ENCODE results near the gene TM9SF4. TPM values are rescaled to one million over a fixed set of nuclear protein-coding genes. Genes with fewer than 3 reads are reported as not detected.

TM9SF4 gene
- total and polyA plus RNA-seq, 2 of the 8 experiments (the other 6 are each of a cell fraction or from before 2014, with no cell fraction given), result 38.4 to 68.7 TPM

DNA sequence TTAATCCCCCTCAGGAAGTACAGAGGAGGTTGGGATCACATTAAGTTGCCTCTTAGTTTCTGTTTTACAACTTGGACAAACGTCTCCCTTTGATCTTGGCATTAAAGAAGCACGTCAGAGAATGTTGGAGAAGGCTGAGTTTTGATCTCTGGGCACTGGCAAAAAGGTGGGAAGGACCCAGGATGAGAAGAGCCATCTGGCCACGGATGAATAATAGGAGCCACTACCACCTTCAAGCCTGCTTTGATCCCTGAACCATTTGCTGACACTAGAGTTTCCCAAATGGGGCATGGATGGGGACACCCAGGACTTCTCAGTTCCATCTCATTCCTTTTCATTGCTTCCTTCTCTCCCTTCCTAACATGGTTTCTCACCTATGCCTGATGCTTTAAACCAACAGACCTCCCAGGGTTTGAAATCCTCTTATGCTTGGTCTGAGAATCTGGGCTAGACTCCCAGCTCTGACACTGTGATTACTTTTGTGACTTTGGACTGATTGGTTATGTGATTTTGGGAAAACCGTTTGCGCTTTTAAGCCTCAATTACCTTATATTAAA lies 5.8 kb downstream of the TM9SF4 start:
- no peak overlapping the region for H3K23ac ChIP-seq (ENCODE audit: insufficient read length)
- H3K18ac ChIP-seq (ENCODE audit: extremely low read depth, low read length), result no peak overlapping the region
- H4K20me1 ChIP-seq (replicated peaks in 1 of 2; ENCODE audit: control insufficient read depth in 1 of 2, insufficient read depth in 2 of 2, low read length in 2 of 2), result peaks cover 4 to 19% of the 10 kb centered on the region in 2 experiments
- H4K91ac ChIP-seq (replicated peaks; ENCODE audit: insufficient read length, low read length), result no peak overlapping the region
- no peak overlapping the region for H3K14ac ChIP-seq (ENCODE audit: insufficient read length)
- WGBS, 2 experiments (ENCODE audit: extremely low coverage in 1 of 2, insufficient coverage in 1 of 2, insufficient read length in 1 of 2, insufficient replicate concordance in 2 of 2, low coverage in 1 of 2, low lambda C conversion rate in 2 of 2, missing lambda C conversion rate in 1 of 2), result 86% methylated on average over 5 of the region's 5 CpGs; no CpG with 5 or more reads in 1 of the 2 experiments
- ChIA-PET POLR2A (ENCODE audit: partially characterized antibody) (interaction anchor here (1.6 kb wide), 1 partner anchor 25 kb away, joined by 4 read pairs; no protein-coding TSS in a partner anchor), CTCF (ENCODE audit: partially characterized antibody) (interaction anchor here (0.6 kb wide), 2 partner anchors 86 to 1496 kb away, joined by 3 to 4 read pairs; no protein-coding TSS in a partner anchor)
- peaks cover 14% of the 10 kb centered on the region for H3K79me1 ChIP-seq (ENCODE audit: low read depth, low read length)
- no peak overlapping the region for H2BK120ac ChIP-seq (replicated peaks; ENCODE audit: low read depth, low read length)
- H2BK20ac ChIP-seq (ENCODE audit: low read length), result no peak overlapping the region
- peaks cover 0 to 96% of the 10 kb centered on the region in 2 experiments for H3K79me2 ChIP-seq (ENCODE audit: control insufficient read depth in 1 of 2, insufficient read depth in 2 of 2, low read length in 2 of 2)
- H3K4me2 ChIP-seq (ENCODE audit: insufficient read depth in 1 of 2, low read depth in 2 of 2, low read length in 2 of 2), result no peak overlapping the region
- no peak overlapping the region for H2AK5ac ChIP-seq (ENCODE audit: low read depth, low read length)
- H3K9me3 ChIP-seq (ENCODE audit: insufficient read depth in 2 of 2, low read depth in 1 of 2, low read length in 1 of 2), result no peaks in the 10 kb centered on the region
- H3K4ac ChIP-seq (replicated peaks; ENCODE audit: insufficient read length, low read depth, low read length), result no peak overlapping the region
- H3K4me1 ChIP-seq (replicated peaks in 1 of 4; ENCODE audit: control insufficient read depth in 3 of 4, insufficient read depth in 4 of 4, low read length in 3 of 4), result peaks cover 2 to 6% (median 4%) of the 10 kb centered on the region in 4 experiments; a peak in 6 of 7 replicates
- H2AFZ ChIP-seq (ENCODE audit: low read length), result no peak overlapping the region
- no peak overlapping the region for H3K4me3 ChIP-seq (ENCODE audit: extremely low read depth in 1 of 4, insufficient read depth in 2 of 4, low read depth in 3 of 4, low read length in 4 of 4)
- no peak overlapping the region for H3K27ac ChIP-seq (ENCODE audit: low read depth, low read length)
- H3K9ac ChIP-seq (replicated peaks in 1 of 4; ENCODE audit: extremely low read depth in 1 of 4, low read depth in 3 of 4, low read length in 3 of 4), result no peak overlapping the region
- no peak overlapping the region for H2BK15ac ChIP-seq (ENCODE audit: low read length)
- H3K23me2 ChIP-seq (ENCODE audit: low read depth, low read length), result peaks cover under 1% of the 10 kb centered on the region; the same call in 1 of the 2 replicates
- no peak for DNase-seq (ENCODE audit: low read depth in 1 of 2, low spot score in 2 of 2)
- H3K27me3 ChIP-seq (replicated peaks in 1 of 4; ENCODE audit: control insufficient read depth in 3 of 4, extremely low read depth in 1 of 4, insufficient read depth in 3 of 4, low read length in 3 of 4), result no peaks in the 10 kb centered on the region
- no peak overlapping the region for H2BK12ac ChIP-seq (ENCODE audit: low read depth, low read length)
- no peak overlapping the region for H4K8ac ChIP-seq (ENCODE audit: extremely low read depth, insufficient read depth, low read length)
- peaks cover 0 to 4% (median 0%) of the 10 kb centered on the region in 4 experiments; a peak in 2 of 8 replicates for H3K36me3 ChIP-seq (ENCODE audit: control insufficient read depth in 2 of 4, insufficient read depth in 4 of 4, low read length in 3 of 4)
- H3K56ac ChIP-seq (replicated peaks; ENCODE audit: insufficient read length, low read depth, low read length), result no peak overlapping the region
- no peak overlapping the region for H2BK5ac ChIP-seq (ENCODE audit: low read depth, low read length)
- H4K5ac ChIP-seq (ENCODE audit: insufficient read length, low read depth, low read length), result no peak overlapping the region
- FAIRE-seq, result no peak
- no peak for TF ChIP-seq SIX5 (IDR thresholded peaks at IDR 0.05; ENCODE audit: low read depth, low read length)
- TF ChIP-seq JUND (IDR thresholded peaks at IDR 0.05; ENCODE audit: low read length), result no peak
- no peak for TF ChIP-seq SUZ12 (IDR thresholded peaks at IDR 0.05; ENCODE audit: low read length)
- TF ChIP-seq, protein P1, sequence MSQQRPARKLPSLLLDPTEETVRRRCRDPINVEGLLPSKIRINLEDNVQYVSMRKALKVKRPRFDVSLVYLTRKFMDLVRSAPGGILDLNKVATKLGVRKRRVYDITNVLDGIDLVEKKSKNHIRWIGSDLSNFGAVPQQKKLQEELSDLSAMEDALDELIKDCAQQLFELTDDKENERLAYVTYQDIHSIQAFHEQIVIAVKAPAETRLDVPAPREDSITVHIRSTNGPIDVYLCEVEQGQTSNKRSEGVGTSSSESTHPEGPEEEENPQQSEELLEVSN (IDR thresholded peaks at IDR 0.05), result no peak
- no peak for TF ChIP-seq ASH2L (IDR thresholded peaks at IDR 0.05; ENCODE audit: low read length)
- TF ChIP-seq KDM4A (IDR thresholded peaks at IDR 0.05; ENCODE audit: low read depth, low read length, severe bottlenecking), result no peak
- no peak for TF ChIP-seq TAF7 (optimal IDR thresholded peaks at IDR 0.05; ENCODE audit: borderline replicate concordance, low read depth, low read length)
- no peak for TF ChIP-seq CTBP2 (IDR thresholded peaks at IDR 0.05; ENCODE audit: borderline replicate concordance, insufficient read depth, insufficient read length, low read length)
- no peak for TF ChIP-seq CHD1 (IDR thresholded peaks at IDR 0.05; ENCODE audit: low read depth, low read length)
- no peak for TF ChIP-seq RFX5 (IDR thresholded peaks at IDR 0.05; ENCODE audit: borderline replicate concordance, low read depth, low read length)
- TF ChIP-seq RBBP5 (IDR thresholded peaks at IDR 0.05; ENCODE audit: borderline replicate concordance, low read depth, low read length), result no peak
- no peak for TF ChIP-seq RXRA (IDR thresholded peaks at IDR 0.05; ENCODE audit: insufficient read depth, low read depth, low read length)
- no peak for TF ChIP-seq POU5F1 (IDR thresholded peaks at IDR 0.05; ENCODE audit: low read depth, low read length)

Data from H1 (cell line).